H9 (cell line): Measurements from ENCODE around the gene CHST14. TPM values are rescaled to one million over a fixed set of nuclear protein-coding genes. Genes with fewer than 3 reads are reported as not detected.

ENCODE experiments used
- DNase-seq: peaks from one replicate; pipeline ENCODE4 v3.0.0-alpha.2; 2017
- H2AFZ ChIP-seq: one replicate; pipeline ENCODE4 v1.6.1; 2013; ENCODE audit warnings: mild to moderate bottlenecking, low read length, control low read depth, moderate library complexity
- H2AK5ac ChIP-seq: 2 replicates; pipeline ENCODE4 v1.6.1; 2013; ENCODE audit warnings: low read length, control low read depth, mixed read lengths; ENCODE audit not compliant: insufficient read length
- H2BK120ac ChIP-seq: one replicate; pipeline ENCODE4 v1.6.1; 2013; ENCODE audit warnings: low read depth, mild to moderate bottlenecking, low read length, control low read depth, inconsistent platforms; ENCODE audit not compliant: poor library complexity, severe bottlenecking
- H2BK12ac ChIP-seq: 2 replicates; pipeline ENCODE4 v1.6.1; 2013; ENCODE audit warnings: low read length, control low read depth, mixed read lengths, low read depth; ENCODE audit not compliant: insufficient read length
- H2BK15ac ChIP-seq: 2 replicates; pipeline ENCODE4 v1.6.1; 2013; ENCODE audit warnings: low read depth, low read length, control low read depth
- H2BK20ac ChIP-seq: one replicate; pipeline ENCODE4 v1.6.1; 2013; ENCODE audit warnings: low read depth, mild to moderate bottlenecking, low read length, control low read depth, inconsistent platforms; ENCODE audit not compliant: poor library complexity, severe bottlenecking
- H2BK5ac ChIP-seq: 2 replicates; pipeline ENCODE4 v1.6.1; 2013; ENCODE audit warnings: low read length, control low read depth, mixed read lengths; ENCODE audit not compliant: insufficient read length
- H3K14ac ChIP-seq: 2 replicates; pipeline ENCODE4 v1.6.1; 2013; ENCODE audit warnings: low read length, control low read depth; ENCODE audit not compliant: insufficient read depth
- H3K18ac ChIP-seq: 2 replicates; pipeline ENCODE4 v1.6.1; 2013; ENCODE audit warnings: low read depth, mild to moderate bottlenecking, mixed read lengths, low read length, control low read depth; ENCODE audit not compliant: insufficient read length
- H3K23ac ChIP-seq: 2 replicates; pipeline ENCODE4 v1.6.1; 2013; ENCODE audit warnings: low read length, control low read depth, mixed read lengths, low read depth; ENCODE audit not compliant: insufficient read length
- H3K23me2 ChIP-seq: 2 replicates; pipeline ENCODE4 v1.6.1; 2013; ENCODE audit warnings: low read depth, mild to moderate bottlenecking, mixed read lengths, low read length, control low read depth; ENCODE audit not compliant: insufficient read length, poor library complexity, severe bottlenecking
- H3K27ac ChIP-seq: 2 replicates; pipeline ENCODE4 v1.5.1; 2013; ENCODE audit warnings: low read length, control low read depth, mixed read lengths, low read depth; ENCODE audit not compliant: insufficient read length
- H3K27me3 ChIP-seq: 2 replicates; pipeline ENCODE4 v1.6.1; 2013; ENCODE audit warnings: low read length, control low read depth, inconsistent platforms; ENCODE audit not compliant: insufficient read depth
- H3K4ac ChIP-seq: 2 replicates; pipeline ENCODE4 v1.6.1; 2013; ENCODE audit warnings: low read depth, mild to moderate bottlenecking, control low read depth, inconsistent platforms, low read length, moderate library complexity
- H3K4me1 ChIP-seq: 2 replicates; pipeline ENCODE4 v1.6.1; 2013; ENCODE audit warnings: low read length, control low read depth, inconsistent platforms; ENCODE audit not compliant: insufficient read depth
- H3K4me2 ChIP-seq: 2 replicates; pipeline ENCODE4 v1.6.1; 2013; ENCODE audit warnings: low read length, control low read depth, mixed read lengths; ENCODE audit not compliant: insufficient read length, insufficient read depth
- H3K56ac ChIP-seq: 2 replicates; pipeline ENCODE4 v1.6.1; 2013; ENCODE audit warnings: low read depth, mild to moderate bottlenecking, mixed read lengths, low read length, control low read depth; ENCODE audit not compliant: insufficient read length
- H3K79me1 ChIP-seq: 2 replicates; pipeline ENCODE4 v1.6.1; 2013; ENCODE audit warnings: low read depth, mild to moderate bottlenecking, moderate library complexity, low read length, control low read depth, inconsistent platforms; ENCODE audit not compliant: insufficient read depth, poor library complexity, severe bottlenecking
- H3K79me2 ChIP-seq: 2 replicates; pipeline ENCODE4 v1.6.1; 2013; ENCODE audit warnings: low read length, control low read depth, inconsistent platforms; ENCODE audit not compliant: insufficient read depth
- H3K9ac ChIP-seq: 2 replicates; pipeline ENCODE4 v1.6.1; 2013; ENCODE audit warnings: low read length, control low read depth, mixed read lengths; ENCODE audit not compliant: insufficient read length; ENCODE audit errors: extremely low read depth
- H3K9me3 ChIP-seq: one replicate; pipeline ENCODE4 v1.6.1; 2013; ENCODE audit warnings: low read depth, low read length, inconsistent platforms; ENCODE audit not compliant: control insufficient read depth
- H3T11ph ChIP-seq: one replicate; pipeline ENCODE4 v1.6.1; 2013; ENCODE audit warnings: mild to moderate bottlenecking, low read length, control low read depth, inconsistent platforms
- H4K20me1 ChIP-seq: one replicate; pipeline ENCODE4 v1.6.1; 2013; ENCODE audit not compliant: control insufficient read depth, insufficient read length, insufficient read depth
- H4K5ac ChIP-seq: 2 replicates; pipeline ENCODE4 v1.6.1; 2013; ENCODE audit warnings: low read depth, mild to moderate bottlenecking, mixed read lengths, low read length, control low read depth; ENCODE audit not compliant: insufficient read length
- H4K8ac ChIP-seq: replicated peaks from 2 replicates; pipeline ENCODE4 v1.6.1; 2013; ENCODE audit warnings: low read length, control low read depth, mixed read lengths, low read depth; ENCODE audit not compliant: insufficient read length
- H4K91ac ChIP-seq: 2 replicates; pipeline ENCODE4 v1.6.1; 2013; ENCODE audit warnings: low read depth, mild to moderate bottlenecking, moderate library complexity, mixed read lengths, low read length, control low read depth; ENCODE audit not compliant: insufficient read length
- H3K27ac Mint-ChIP-seq, 3 experiments: 2 replicates in 2 of 3; 3 replicates in 1 of 3; pipeline ENCODE4 v1.8.0; 2020 to 2021; ENCODE audit warnings: mixed read lengths in 3 of 3, mild to moderate bottlenecking in 1 of 3, moderate library complexity in 1 of 3
- H3K27me3 Mint-ChIP-seq: 2 replicates; pipeline ENCODE4 v1.8.0; 2021; ENCODE audit warnings: low read depth, mild to moderate bottlenecking, moderate library complexity, mixed read lengths
- H3K36me3 Mint-ChIP-seq, 3 experiments: 2 replicates in 2 of 3; 3 replicates in 1 of 3; pipeline ENCODE4 v1.8.0; 2020 to 2021; ENCODE audit warnings: low read depth in 3 of 3, mixed read lengths in 3 of 3; ENCODE audit not compliant: insufficient read depth in 1 of 3
- H3K4me1 Mint-ChIP-seq, 2 experiments: 2 replicates each; pipeline ENCODE4 v1.8.0; 2020; ENCODE audit warnings: mixed read lengths in 2 of 2
- H3K4me3 Mint-ChIP-seq, 2 experiments: 2 replicates in 1 of 2; 3 replicates in 1 of 2; pipeline ENCODE4 v1.8.0; 2020 to 2021; ENCODE audit warnings: mild to moderate bottlenecking in 2 of 2, mixed read lengths in 2 of 2, moderate library complexity in 1 of 2
- H3K9me3 Mint-ChIP-seq, 2 experiments: 2 replicates in 1 of 2; 3 replicates in 1 of 2; pipeline ENCODE4 v1.8.0; 2020; ENCODE audit warnings: mild to moderate bottlenecking in 2 of 2, mixed read lengths in 2 of 2, moderate library complexity in 1 of 2
- CTCF ChIP-seq: fragments of 200-600 bp; sonication (generic); conservative IDR thresholded peaks from 3 replicates; pipeline ENCODE4 v1.8.0; 2021; ENCODE audit warnings: antibody characterized with exemption, mild to moderate bottlenecking
- WGBS: extraction: QIAGEN DNeasy Blood & Tissue Kit; methylation state at CpG from one replicate; pipeline ENCODE4 v1.1.7; 2013; ENCODE audit warnings: missing lambda C conversion rate, low lambda C conversion rate, mixed read lengths; ENCODE audit not compliant: insufficient read length; ENCODE audit errors: extremely low coverage; 5-methylcytosine and 5-hydroxymethylcytosine counted together
- total RNA-seq: library from RNA; stranded (reverse); gene quantifications from 2 replicates; pipeline ENCODE4 v1.2.1, GENCODE V29; 2021

Gene CHST14
- total RNA-seq, 1 experiment from 2014 or later = 25.7 TPM

GRCh38 chr15:40465939-40466338 lies 4.8 kb upstream of the CHST14 start:
- H3K27me3 Mint-ChIP-seq = no peaks in the 10 kb centered on the region
- H3T11ph ChIP-seq = no peak overlapping the region
- H4K5ac ChIP-seq = no peak overlapping the region
- H3K23me2 ChIP-seq = peaks cover 4% of the 10 kb centered on the region
- no peak for TF ChIP-seq CTCF
- H2BK120ac ChIP-seq = no peak overlapping the region
- no peak overlapping the region for H3K56ac ChIP-seq
- no peak overlapping the region for H3K14ac ChIP-seq
- no peak overlapping the region for H3K27ac Mint-ChIP-seq
- H4K8ac ChIP-seq = no peak overlapping the region
- no peak overlapping the region for H2BK20ac ChIP-seq
- no peaks in the 10 kb centered on the region for H3K79me2 ChIP-seq
- peaks cover 7 to 11% of the 10 kb centered on the region in 2 experiments for H3K4me1 Mint-ChIP-seq
- no peak overlapping the region for H3K27ac ChIP-seq
- no peaks in the 10 kb centered on the region for H3K9me3 Mint-ChIP-seq
- DNase-seq = no peak
- no peak overlapping the region for H2BK12ac ChIP-seq
- WGBS = no CpG with 5 or more reads among the region's 10 CpGs
- H4K20me1 ChIP-seq = peaks cover 2% of the 10 kb centered on the region
- no peak overlapping the region for H2AFZ ChIP-seq
- no peak overlapping the region for H3K4me3 Mint-ChIP-seq
- H3K27me3 ChIP-seq = no peaks in the 10 kb centered on the region
- no peak overlapping the region for H3K23ac ChIP-seq
- no peak overlapping the region for H3K4ac ChIP-seq
- no peaks in the 10 kb centered on the region for H3K79me1 ChIP-seq
- no peak overlapping the region for H2AK5ac ChIP-seq
- H3K4me2 ChIP-seq = no peak overlapping the region
- no peaks in the 10 kb centered on the region; the same call in 1 of the 2 replicates for H3K4me1 ChIP-seq
- H3K36me3 Mint-ChIP-seq = peaks cover 23 to 56% (median 51%) of the 10 kb centered on the region in 3 experiments; a peak in 6 of 7 replicates
- H3K18ac ChIP-seq = no peak overlapping the region
- H2BK15ac ChIP-seq = no peak overlapping the region
- no peaks in the 10 kb centered on the region for H3K9me3 ChIP-seq
- H3K9ac ChIP-seq = no peak overlapping the region
- H4K91ac ChIP-seq = no peak overlapping the region
- H2BK5ac ChIP-seq = no peak overlapping the region
